Fibroblast of lung (primary cell): Measurements from ENCODE around the gene NDEL1. TPM values are rescaled to one million over a fixed set of nuclear protein-coding genes. Genes with fewer than 3 reads are reported as not detected.

Experiments used
- DNase-seq, 2 donors: peaks; one replicate each; pipeline versions ENCODE4 v3.0.0 to v3.0.0-alpha.2; 2010; ENCODE audit warnings: low read depth in 2 of 2
- H2AFZ ChIP-seq: 2 replicates; pipeline ENCODE4 v1.5.1; 2012; ENCODE audit warnings: low read length, control low read depth, inconsistent platforms
- H3K27ac ChIP-seq: 2 replicates; pipeline ENCODE4 v1.5.1; 2011; ENCODE audit warnings: low read length, control low read depth; ENCODE audit not compliant: insufficient read depth
- H3K27me3 ChIP-seq: 2 replicates; pipeline ENCODE4 v1.5.1; 2011; ENCODE audit warnings: mild to moderate bottlenecking, low read length; ENCODE audit not compliant: control insufficient read depth, insufficient read depth
- H3K36me3 ChIP-seq: 2 replicates; pipeline ENCODE4 v1.5.1; 2011; ENCODE audit warnings: low read length; ENCODE audit not compliant: control insufficient read depth, insufficient read depth
- H3K4me1 ChIP-seq: 2 replicates; pipeline ENCODE4 v1.5.1; 2011; ENCODE audit warnings: low read length; ENCODE audit not compliant: control insufficient read depth, insufficient read depth; ENCODE audit errors: extremely low read depth
- H3K4me2 ChIP-seq: 2 replicates; pipeline ENCODE4 v1.5.1; 2011; ENCODE audit warnings: low read length, control low read depth; ENCODE audit not compliant: insufficient read depth; ENCODE audit errors: extremely low read depth
- H3K4me3 ChIP-seq, 4 experiments: fragments of 200-600 bp in 1 of 4; sonication (generic) in 1 of 4; replicated peaks in 1 of 4; 2 replicates each; pipeline ENCODE4 v1.5.1; 2011 to 2016; ENCODE audit warnings: low read length in 4 of 4, low read depth in 3 of 4, mild to moderate bottlenecking in 3 of 4, control low read depth in 2 of 4, inconsistent platforms in 1 of 4, mixed read lengths in 1 of 4; ENCODE audit not compliant: insufficient read depth in 1 of 4; ENCODE audit errors: control extremely low read depth in 1 of 4
- H3K79me2 ChIP-seq: 2 replicates; pipeline ENCODE4 v1.5.1; 2012; ENCODE audit warnings: mild to moderate bottlenecking, low read length, inconsistent platforms; ENCODE audit not compliant: control insufficient read depth, insufficient read depth
- H3K9ac ChIP-seq: 2 replicates; pipeline ENCODE4 v1.5.1; 2011; ENCODE audit warnings: mild to moderate bottlenecking, low read length, control low read depth; ENCODE audit not compliant: insufficient read depth
- H3K9me3 ChIP-seq: 2 replicates; pipeline ENCODE4 v1.5.1; 2012; ENCODE audit warnings: low read depth, low read length; ENCODE audit not compliant: control insufficient read depth, insufficient read depth
- H4K20me1 ChIP-seq: 2 replicates; pipeline ENCODE4 v1.5.1; 2011; ENCODE audit warnings: low read length; ENCODE audit not compliant: control insufficient read depth, insufficient read depth; ENCODE audit errors: extremely low read depth
- EZH2 ChIP-seq: IDR thresholded peaks from 2 replicates; pipeline ENCODE4 v1.5.1; 2012; ENCODE audit warnings: low read length, control low read depth, mild to moderate bottlenecking; ENCODE audit errors: missing control alignments
- polyA plus RNA-seq, 2 donors: library from polyadenylated mRNA; depleted of rRNA in 1 of 2; stranded (reverse) in 1 of 2; unstranded in 1 of 2; fragments of >200 nt; gene quantifications; 2 replicates each; pipeline ENCODE4 v1.2.1, GENCODE V29; 2011 to 2012; ENCODE audit warnings: missing spikeins in 1 of 2
- total RNA-seq: library from RNA; depleted of rRNA; stranded (reverse); fragments of >200 nt; gene quantifications from 2 replicates; pipeline ENCODE4 v1.2.1, GENCODE V29; 2014
- TF ChIP-seq, protein P1 (sequence below), 2 donors: IDR thresholded peaks in 1 of 2; conservative IDR thresholded peaks in 1 of 2; 1 replicate in 1 of 2; 2 replicates in 1 of 2; pipeline ENCODE4 v1.5.1; 2011 to 2012; ENCODE audit warnings: low read length in 2 of 2, control low read depth in 1 of 2, inconsistent platforms in 1 of 2, low read depth in 1 of 2, mild to moderate bottlenecking in 1 of 2

Gene NDEL1
- total and polyA plus RNA-seq, 2 donors (not counting 1 experiment from before 2014, with no cell fraction given) = 45.4 to 88.6 TPM

DNA sequence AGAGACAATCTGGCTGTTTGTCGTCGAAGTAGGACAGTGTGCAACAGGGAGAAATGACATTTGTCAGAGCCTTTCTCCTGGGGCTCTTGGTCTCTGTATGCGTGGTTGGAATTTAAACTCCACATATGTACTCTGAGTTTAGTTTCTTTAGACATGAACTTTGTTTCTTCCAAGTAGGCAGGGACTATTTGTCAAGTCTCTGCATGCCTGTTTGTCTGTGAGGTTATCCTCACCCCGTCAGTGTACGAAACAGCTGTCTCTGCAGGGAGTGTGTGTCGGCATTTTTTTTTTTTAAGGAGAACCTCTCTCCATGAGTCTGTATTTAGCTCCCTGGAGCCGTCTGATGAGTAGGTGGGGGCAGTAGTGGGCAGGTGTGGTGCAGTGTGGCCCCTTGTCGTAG is 29.7 kb downstream of the NDEL1 start:
- H3K9me3 ChIP-seq = no peaks in the 10 kb centered on the region
- no peaks in the 10 kb centered on the region for H4K20me1 ChIP-seq
- peaks cover 4% of the 10 kb centered on the region for H3K4me1 ChIP-seq
- H3K36me3 ChIP-seq = peaks cover 25% of the 10 kb centered on the region
- H3K27me3 ChIP-seq = no peaks in the 10 kb centered on the region
- no peak overlapping the region for H3K9ac ChIP-seq
- TF ChIP-seq, protein P1, sequence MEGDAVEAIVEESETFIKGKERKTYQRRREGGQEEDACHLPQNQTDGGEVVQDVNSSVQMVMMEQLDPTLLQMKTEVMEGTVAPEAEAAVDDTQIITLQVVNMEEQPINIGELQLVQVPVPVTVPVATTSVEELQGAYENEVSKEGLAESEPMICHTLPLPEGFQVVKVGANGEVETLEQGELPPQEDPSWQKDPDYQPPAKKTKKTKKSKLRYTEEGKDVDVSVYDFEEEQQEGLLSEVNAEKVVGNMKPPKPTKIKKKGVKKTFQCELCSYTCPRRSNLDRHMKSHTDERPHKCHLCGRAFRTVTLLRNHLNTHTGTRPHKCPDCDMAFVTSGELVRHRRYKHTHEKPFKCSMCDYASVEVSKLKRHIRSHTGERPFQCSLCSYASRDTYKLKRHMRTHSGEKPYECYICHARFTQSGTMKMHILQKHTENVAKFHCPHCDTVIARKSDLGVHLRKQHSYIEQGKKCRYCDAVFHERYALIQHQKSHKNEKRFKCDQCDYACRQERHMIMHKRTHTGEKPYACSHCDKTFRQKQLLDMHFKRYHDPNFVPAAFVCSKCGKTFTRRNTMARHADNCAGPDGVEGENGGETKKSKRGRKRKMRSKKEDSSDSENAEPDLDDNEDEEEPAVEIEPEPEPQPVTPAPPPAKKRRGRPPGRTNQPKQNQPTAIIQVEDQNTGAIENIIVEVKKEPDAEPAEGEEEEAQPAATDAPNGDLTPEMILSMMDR (conservative IDR thresholded peaks at IDR 0.05 in 1 of 2, IDR thresholded peaks at IDR 0.05 in 1 of 2; ENCODE audit: low read depth in 1 of 2, low read length in 2 of 2) = no peak
- no peak for TF ChIP-seq EZH2
- H3K4me2 ChIP-seq = no peak overlapping the region
- H2AFZ ChIP-seq = no peak overlapping the region
- DNase-seq = peak in 1 of 2 donors; percentile 16
- peaks cover 39% of the 10 kb centered on the region for H3K79me2 ChIP-seq
- no peak overlapping the region for H3K4me3 ChIP-seq
- H3K27ac ChIP-seq = no peak overlapping the region

DNA sequence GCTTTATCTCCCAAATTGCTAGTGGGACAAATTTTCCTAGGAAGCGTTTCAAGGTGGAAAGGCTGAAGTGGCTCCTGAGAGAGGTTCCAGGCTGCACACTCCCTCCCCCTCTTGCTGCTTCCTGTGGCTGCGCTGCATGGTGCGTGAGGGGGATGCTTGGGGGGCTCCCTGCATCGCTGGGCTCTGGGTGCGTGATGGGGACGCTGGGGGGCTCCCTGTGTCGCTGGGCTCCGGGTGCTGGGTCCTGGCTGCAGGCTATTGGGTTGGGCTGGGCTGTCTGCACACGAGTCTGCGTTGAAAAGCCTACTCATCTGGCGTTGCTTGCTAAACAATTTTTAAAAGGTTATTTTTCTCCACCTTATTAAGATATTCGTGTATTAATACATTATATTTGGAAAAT is 30.1 kb downstream of the NDEL1 start:
- H3K4me3 ChIP-seq = no peak overlapping the region
- peaks cover 27% of the 10 kb centered on the region for H3K36me3 ChIP-seq
- no peaks in the 10 kb centered on the region for H3K9me3 ChIP-seq
- no peaks in the 10 kb centered on the region for H3K27me3 ChIP-seq
- H2AFZ ChIP-seq = no peak overlapping the region
- no peak overlapping the region for H3K9ac ChIP-seq
- peaks cover 8% of the 10 kb centered on the region for H3K4me1 ChIP-seq
- TF ChIP-seq, protein P1 (conservative IDR thresholded peaks at IDR 0.05 in 1 of 2, IDR thresholded peaks at IDR 0.05 in 1 of 2; ENCODE audit: low read depth in 1 of 2, low read length in 2 of 2) = no peak
- TF ChIP-seq EZH2 = no peak
- no peak for DNase-seq
- no peak overlapping the region for H3K27ac ChIP-seq
- peaks cover 39% of the 10 kb centered on the region for H3K79me2 ChIP-seq
- no peaks in the 10 kb centered on the region for H4K20me1 ChIP-seq
- no peak overlapping the region for H3K4me2 ChIP-seq

DNA sequence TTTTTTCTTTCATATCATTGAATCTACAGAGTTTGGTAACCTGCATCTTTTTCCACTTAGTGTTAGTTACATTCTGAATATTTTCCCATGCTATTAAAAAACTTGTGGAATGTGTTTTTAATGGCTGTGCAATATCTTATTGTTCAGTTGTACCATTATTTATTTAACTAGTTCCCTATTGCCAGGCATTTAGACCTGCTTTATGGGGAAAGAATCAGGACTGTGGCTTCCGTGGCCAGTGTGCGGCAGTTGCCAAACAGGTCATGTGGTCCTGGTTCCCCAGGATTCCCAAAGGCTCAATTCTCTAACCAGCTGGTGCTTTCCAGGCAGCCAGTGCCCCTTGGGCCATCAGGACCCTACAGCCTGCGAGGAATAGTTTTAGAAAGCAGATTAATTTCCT is 30.8 kb downstream of the NDEL1 start:
- TF ChIP-seq, protein P1 (conservative IDR thresholded peaks at IDR 0.05 in 1 of 2, IDR thresholded peaks at IDR 0.05 in 1 of 2; ENCODE audit: low read depth in 1 of 2, low read length in 2 of 2) = no peak
- TF ChIP-seq EZH2 = no peak
- Histone ChIP-seq H3K79me2 (peaks cover 39% of the 10 kb centered on the region), H2AFZ (no peak overlapping the region), H3K27me3 (no peaks in the 10 kb centered on the region), H4K20me1 (no peaks in the 10 kb centered on the region), H3K27ac (no peak overlapping the region), H3K4me3 (no peak overlapping the region), H3K36me3 (peaks cover 30% of the 10 kb centered on the region), H3K4me1 (peaks cover 8% of the 10 kb centered on the region), H3K4me2 (no peak overlapping the region), H3K9ac (no peak overlapping the region), H3K9me3 (no peaks in the 10 kb centered on the region)
- peak; percentile 16 to 62 for DNase-seq
